Rectal smooth muscle tissue (tissue), 1 donor: ENCODE measurements around the gene HMGB2.

Experiments used
- H3K27ac ChIP-seq: one replicate; pipeline ENCODE4 v1.7.0; 2013; ENCODE audit warnings: low read depth, low read length, inconsistent platforms
- H3K27me3 ChIP-seq: one replicate; pipeline ENCODE4 v1.7.0; 2013; ENCODE audit warnings: low read length; ENCODE audit not compliant: control insufficient read depth, insufficient read depth
- H3K36me3 ChIP-seq: one replicate; pipeline ENCODE4 v1.7.0; 2013; ENCODE audit warnings: low read length; ENCODE audit not compliant: control insufficient read depth, insufficient read depth
- H3K4me1 ChIP-seq: one replicate; pipeline ENCODE4 v1.7.0; 2013; ENCODE audit warnings: low read length; ENCODE audit not compliant: control insufficient read depth, insufficient read depth
- H3K4me3 ChIP-seq: one replicate; pipeline ENCODE4 v1.7.0; 2013; ENCODE audit warnings: low read length
- H3K9ac ChIP-seq: one replicate; pipeline ENCODE4 v1.7.0; 2013; ENCODE audit warnings: low read length

The HMGB2 gene

GRCh38 chr4:173332021-173332487 is 2.1 kb downstream of the HMGB2 start:
- Histone ChIP-seq H3K9ac (no peak overlapping the region), H3K27me3 (no peaks in the 10 kb centered on the region), H3K27ac (no peak overlapping the region), H3K4me3 (no peak overlapping the region), H3K36me3 (peaks cover 8% of the 10 kb centered on the region), H3K4me1 (peaks cover 4% of the 10 kb centered on the region)

- Histone ChIP-seq H3K36me3 (peaks cover 8% of the 10 kb centered on the region), H3K4me3 (no peak overlapping the region), H3K27me3 (no peaks in the 10 kb centered on the region), H3K9ac (no peak overlapping the region), H3K27ac (no peak overlapping the region), H3K4me1 (peaks cover 4% of the 10 kb centered on the region)
Observed at GRCh38 chr4:173330590-173330989, 3.6 kb downstream of the HMGB2 start.

- H3K36me3 ChIP-seq: peaks cover 8% of the 10 kb centered on the region
- no peak overlapping the region for H3K27ac ChIP-seq
Observed at GRCh38 chr4:173328236-173328901, 5.8 kb downstream of the HMGB2 start.

GRCh38 chr4:173325007-173325736 is 9.0 kb downstream of the HMGB2 start:
- no peak overlapping the region for H3K27ac ChIP-seq
- no peak overlapping the region for H3K4me3 ChIP-seq
- H3K9ac ChIP-seq: no peak overlapping the region
- H3K36me3 ChIP-seq: peaks cover 2% of the 10 kb centered on the region
- no peaks in the 10 kb centered on the region for H3K4me1 ChIP-seq
- no peaks in the 10 kb centered on the region for H3K27me3 ChIP-seq

More at GRCh38 chr4:173328236-173328901, 5.8 kb downstream of the HMGB2 start:
- peaks cover 4% of the 10 kb centered on the region for H3K4me1 ChIP-seq
- no peak overlapping the region for H3K9ac ChIP-seq
- no peak overlapping the region for H3K4me3 ChIP-seq
- no peaks in the 10 kb centered on the region for H3K27me3 ChIP-seq

GRCh38 chr4:173319696-173320095 is 14.5 kb downstream of the HMGB2 start:
- H3K4me3 ChIP-seq: no peak overlapping the region
- no peak overlapping the region for H3K9ac ChIP-seq
- no peak overlapping the region for H3K27ac ChIP-seq
- H3K36me3 ChIP-seq: peaks cover 4% of the 10 kb centered on the region
- no peaks in the 10 kb centered on the region for H3K4me1 ChIP-seq
- H3K27me3 ChIP-seq: no peaks in the 10 kb centered on the region

GRCh38 chr4:173318648-173319211 is 15.4 kb downstream of the HMGB2 start:
- H3K27me3 ChIP-seq: no peaks in the 10 kb centered on the region
- H3K36me3 ChIP-seq: peaks cover 4% of the 10 kb centered on the region
- no peak overlapping the region for H3K4me3 ChIP-seq
- no peaks in the 10 kb centered on the region for H3K4me1 ChIP-seq
- H3K27ac ChIP-seq: no peak overlapping the region
- H3K9ac ChIP-seq: no peak overlapping the region

GRCh38 chr4:173318240-173318639 is 15.9 kb downstream of the HMGB2 start:
- H3K9ac ChIP-seq: no peak overlapping the region
- H3K4me1 ChIP-seq: no peaks in the 10 kb centered on the region
- H3K27me3 ChIP-seq: no peaks in the 10 kb centered on the region
- H3K36me3 ChIP-seq: peaks cover 4% of the 10 kb centered on the region
- no peak overlapping the region for H3K27ac ChIP-seq
- no peak overlapping the region for H3K4me3 ChIP-seq

- no peak overlapping the region for H3K4me3 ChIP-seq
- no peak overlapping the region for H3K27ac ChIP-seq
- no peaks in the 10 kb centered on the region for H3K4me1 ChIP-seq
- peaks cover 4% of the 10 kb centered on the region for H3K36me3 ChIP-seq
- no peaks in the 10 kb centered on the region for H3K27me3 ChIP-seq
- no peak overlapping the region for H3K9ac ChIP-seq
Observed at GRCh38 chr4:173317004-173317403, 17.2 kb downstream of the HMGB2 start.

- Histone ChIP-seq H3K4me3 (no peak overlapping the region), H3K36me3 (peaks cover 4% of the 10 kb centered on the region), H3K4me1 (no peaks in the 10 kb centered on the region), H3K27me3 (no peaks in the 10 kb centered on the region), H3K27ac (no peak overlapping the region), H3K9ac (no peak overlapping the region)
Observed at GRCh38 chr4:173316060-173316459, 18.1 kb downstream of the HMGB2 start.

- no peak overlapping the region for H3K27ac ChIP-seq
- H3K27me3 ChIP-seq: no peaks in the 10 kb centered on the region
- H3K4me3 ChIP-seq: no peak overlapping the region
- peaks cover 3% of the 10 kb centered on the region for H3K36me3 ChIP-seq
- H3K4me1 ChIP-seq: no peaks in the 10 kb centered on the region
- no peak overlapping the region for H3K9ac ChIP-seq
Observed at GRCh38 chr4:173314715-173315114, 19.4 kb downstream of the HMGB2 start.

- H3K36me3 ChIP-seq: no peaks in the 10 kb centered on the region
- no peaks in the 10 kb centered on the region for H3K4me1 ChIP-seq
- H3K9ac ChIP-seq: no peak overlapping the region
- no peaks in the 10 kb centered on the region for H3K27me3 ChIP-seq
- no peak overlapping the region for H3K27ac ChIP-seq
- no peak overlapping the region for H3K4me3 ChIP-seq
Observed at GRCh38 chr4:173311368-173311767, 22.8 kb downstream of the HMGB2 start.

GRCh38 chr4:173307778-173308177 is 26.4 kb downstream of the HMGB2 start:
- H3K4me3 ChIP-seq: no peak overlapping the region
- H3K4me1 ChIP-seq: no peaks in the 10 kb centered on the region
- no peak overlapping the region for H3K9ac ChIP-seq
- no peaks in the 10 kb centered on the region for H3K27me3 ChIP-seq
- H3K27ac ChIP-seq: no peak overlapping the region
- H3K36me3 ChIP-seq: no peaks in the 10 kb centered on the region
